ENCODE measurements around the gene CALU. TPM values are rescaled to one million over a fixed set of nuclear protein-coding genes. Genes with fewer than 3 reads are reported as not detected.

Gene CALU
- total RNA-seq, 4 donors from 2014 or later: 32.4 to 44.1 (median 36.7) TPM

- H3K9me3 ChIP-seq: no peaks in the 10 kb centered on the region
- H3K4me1 ChIP-seq: no peaks in the 10 kb centered on the region
- no peak for DNase-seq (ENCODE audit: low spot score in 2 of 2)
- no peak for TF ChIP-seq POLR2AphosphoS5 (IDR thresholded peaks at IDR 0.05)
- no peak for TF ChIP-seq POLR2A (IDR thresholded peaks at IDR 0.05)
- TF ChIP-seq, protein P1, sequence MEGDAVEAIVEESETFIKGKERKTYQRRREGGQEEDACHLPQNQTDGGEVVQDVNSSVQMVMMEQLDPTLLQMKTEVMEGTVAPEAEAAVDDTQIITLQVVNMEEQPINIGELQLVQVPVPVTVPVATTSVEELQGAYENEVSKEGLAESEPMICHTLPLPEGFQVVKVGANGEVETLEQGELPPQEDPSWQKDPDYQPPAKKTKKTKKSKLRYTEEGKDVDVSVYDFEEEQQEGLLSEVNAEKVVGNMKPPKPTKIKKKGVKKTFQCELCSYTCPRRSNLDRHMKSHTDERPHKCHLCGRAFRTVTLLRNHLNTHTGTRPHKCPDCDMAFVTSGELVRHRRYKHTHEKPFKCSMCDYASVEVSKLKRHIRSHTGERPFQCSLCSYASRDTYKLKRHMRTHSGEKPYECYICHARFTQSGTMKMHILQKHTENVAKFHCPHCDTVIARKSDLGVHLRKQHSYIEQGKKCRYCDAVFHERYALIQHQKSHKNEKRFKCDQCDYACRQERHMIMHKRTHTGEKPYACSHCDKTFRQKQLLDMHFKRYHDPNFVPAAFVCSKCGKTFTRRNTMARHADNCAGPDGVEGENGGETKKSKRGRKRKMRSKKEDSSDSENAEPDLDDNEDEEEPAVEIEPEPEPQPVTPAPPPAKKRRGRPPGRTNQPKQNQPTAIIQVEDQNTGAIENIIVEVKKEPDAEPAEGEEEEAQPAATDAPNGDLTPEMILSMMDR (IDR thresholded peaks at IDR 0.05): no peak
- TF ChIP-seq EP300 (IDR thresholded peaks at IDR 0.05): no peak
- H3K27ac ChIP-seq: no peak overlapping the region
- peaks cover 13% of the 10 kb centered on the region for H3K36me3 ChIP-seq
- WGBS: 72% methylated on average over 5 of the region's 5 CpGs
- H3K4me3 ChIP-seq: no peak overlapping the region
- no peaks in the 10 kb centered on the region for H3K27me3 ChIP-seq
Observed at GRCh38 chr7:128777156-128778123, 38.3 kb downstream of the CALU start.

- Histone ChIP-seq H3K36me3 (no peaks in the 10 kb centered on the region), H3K4me3 (no peak overlapping the region), H3K27ac (no peak overlapping the region), H3K9me3 (no peaks in the 10 kb centered on the region), H3K4me1 (no peaks in the 10 kb centered on the region), H3K27me3 (no peaks in the 10 kb centered on the region)
- WGBS: 100% methylated on average over 4 of the region's 5 CpGs
- no peak for DNase-seq (ENCODE audit: low spot score in 2 of 2)
- no peak for TF ChIP-seq EP300 (IDR thresholded peaks at IDR 0.05)
- TF ChIP-seq POLR2AphosphoS5 (IDR thresholded peaks at IDR 0.05): no peak
- TF ChIP-seq, protein P1 (IDR thresholded peaks at IDR 0.05): no peak
- no peak for TF ChIP-seq POLR2A (IDR thresholded peaks at IDR 0.05)
Observed at GRCh38 chr7:128778946-128779345, 39.8 kb downstream of the CALU start.

DNA sequence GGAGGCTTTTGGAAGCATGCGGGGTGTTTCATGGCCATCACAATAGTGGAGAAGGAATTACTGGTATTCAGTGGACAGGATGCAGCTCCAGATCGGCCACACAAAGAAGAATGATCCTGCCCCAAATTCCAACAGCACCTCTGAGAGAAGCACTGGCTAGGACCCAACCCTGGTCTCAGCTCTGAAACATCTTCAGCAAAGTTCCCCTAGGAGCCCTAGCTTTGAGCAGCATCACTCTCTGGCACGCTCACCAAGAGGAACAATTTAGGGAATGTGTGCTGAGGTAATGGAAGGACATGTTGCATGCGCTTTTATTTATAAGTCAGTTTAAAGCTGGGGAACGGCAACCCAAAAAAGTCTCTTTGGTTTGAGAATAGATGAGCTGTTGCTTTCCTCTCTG is 42.0 kb downstream of the CALU start:
- 78% methylated on average over 5 of the region's 5 CpGs for WGBS
- Histone ChIP-seq H3K4me3 (no peak overlapping the region), H3K9me3 (no peaks in the 10 kb centered on the region), H3K27me3 (no peaks in the 10 kb centered on the region), H3K36me3 (no peaks in the 10 kb centered on the region), H3K4me1 (no peaks in the 10 kb centered on the region), H3K27ac (no peak overlapping the region)
- TF ChIP-seq EP300 (IDR thresholded peaks at IDR 0.05) (peak; percentile 48), POLR2A (IDR thresholded peaks at IDR 0.05) (no peak)
- DNase-seq (ENCODE audit: low spot score in 2 of 2): no peak

DNA sequence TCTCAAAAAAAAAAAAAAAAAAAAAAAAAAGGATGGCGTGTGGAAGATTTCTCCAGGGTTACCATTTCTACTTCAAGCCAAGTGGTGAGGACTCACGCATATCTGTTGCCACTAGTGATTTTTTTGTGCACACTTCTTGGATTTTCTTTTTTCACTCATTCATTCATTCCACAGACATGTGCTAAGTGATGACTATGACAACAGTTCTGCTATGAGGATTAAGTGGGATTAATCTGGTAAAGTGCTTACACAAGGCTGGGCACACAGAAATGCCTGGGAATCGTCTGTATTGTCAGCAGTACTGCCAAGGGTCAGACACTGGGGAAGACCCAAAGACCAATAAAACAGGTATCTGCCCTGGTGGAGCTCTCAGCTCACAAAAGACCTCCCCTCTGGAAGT is 42.7 kb downstream of the CALU start:
- no peak overlapping the region for H3K27ac ChIP-seq
- no peaks in the 10 kb centered on the region for H3K9me3 ChIP-seq
- no peaks in the 10 kb centered on the region for H3K27me3 ChIP-seq
- no peak overlapping the region for H3K4me3 ChIP-seq
- H3K4me1 ChIP-seq: no peaks in the 10 kb centered on the region
- no peak for TF ChIP-seq POLR2AphosphoS5 (IDR thresholded peaks at IDR 0.05)
- no peak for TF ChIP-seq EP300 (IDR thresholded peaks at IDR 0.05)
- TF ChIP-seq, protein P1 (IDR thresholded peaks at IDR 0.05): no peak
- no peak for TF ChIP-seq POLR2A (IDR thresholded peaks at IDR 0.05)
- DNase-seq (ENCODE audit: low spot score in 2 of 2): no peak
- WGBS: 51% methylated on average over 3 of the region's 3 CpGs
- no peaks in the 10 kb centered on the region for H3K36me3 ChIP-seq

DNA sequence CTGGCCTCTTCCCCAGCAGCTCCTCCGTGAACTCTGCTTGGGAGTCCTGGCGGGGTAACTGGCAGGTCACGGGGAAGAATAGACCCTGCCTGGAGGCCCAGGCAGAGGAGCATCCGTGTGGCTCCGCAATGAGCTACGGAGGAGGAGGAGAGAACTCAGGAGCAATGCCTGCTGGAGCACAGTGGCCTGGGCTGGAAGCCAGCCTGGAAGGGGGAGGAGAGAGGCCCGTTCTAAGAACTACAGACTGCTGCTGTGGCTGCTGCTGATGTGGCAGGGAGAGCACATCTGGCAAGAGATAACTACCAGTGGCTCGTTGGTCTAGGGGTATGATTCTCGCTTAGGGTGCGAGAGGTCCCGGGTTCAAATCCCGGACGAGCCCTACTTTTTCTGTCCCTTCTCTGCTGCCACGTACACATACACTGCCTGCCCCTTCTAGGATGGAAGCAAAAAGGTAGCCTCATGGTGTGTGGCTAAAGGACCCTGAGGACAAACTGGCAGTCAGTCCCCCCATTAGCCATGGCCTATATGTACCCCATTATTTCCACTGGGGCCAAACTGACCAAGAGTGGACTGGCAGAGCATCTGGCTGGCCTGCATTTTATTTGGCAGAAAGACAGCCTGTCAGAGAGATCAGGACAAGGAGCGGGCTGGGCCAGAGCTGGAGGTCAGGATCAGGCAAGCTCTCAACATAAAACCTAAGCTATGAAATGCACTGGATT is 44.1 kb downstream of the CALU start:
- Histone ChIP-seq H3K27me3 (no peaks in the 10 kb centered on the region), H3K9me3 (no peaks in the 10 kb centered on the region), H3K4me1 (no peaks in the 10 kb centered on the region), H3K36me3 (no peaks in the 10 kb centered on the region), H3K27ac (no peak overlapping the region), H3K4me3 (no peak overlapping the region)
- no peak for DNase-seq (ENCODE audit: low spot score in 2 of 2)
- 43% methylated on average over 11 of the region's 15 CpGs for WGBS
- TF ChIP-seq POLR2AphosphoS5 (IDR thresholded peaks at IDR 0.05) (no peak), EP300 (IDR thresholded peaks at IDR 0.05) (no peak), POLR2A (IDR thresholded peaks at IDR 0.05) (no peak)
- TF ChIP-seq, protein P1 (IDR thresholded peaks at IDR 0.05): no peak

Measured in suprapubic skin (tissue), 4 donors.